ENCODE data around the gene GSTM1. TPM values are rescaled to one million over a fixed set of nuclear protein-coding genes. Genes with fewer than 3 reads are reported as not detected.
"Not testable (repeated sequence)": the region's sequence is repeated elsewhere in the genome, so short reads cannot be mapped to it uniquely, and the experiment has no call there.

Gene GSTM1
- total RNA-seq, 1 experiment from 2014 or later = not detected

DNA sequence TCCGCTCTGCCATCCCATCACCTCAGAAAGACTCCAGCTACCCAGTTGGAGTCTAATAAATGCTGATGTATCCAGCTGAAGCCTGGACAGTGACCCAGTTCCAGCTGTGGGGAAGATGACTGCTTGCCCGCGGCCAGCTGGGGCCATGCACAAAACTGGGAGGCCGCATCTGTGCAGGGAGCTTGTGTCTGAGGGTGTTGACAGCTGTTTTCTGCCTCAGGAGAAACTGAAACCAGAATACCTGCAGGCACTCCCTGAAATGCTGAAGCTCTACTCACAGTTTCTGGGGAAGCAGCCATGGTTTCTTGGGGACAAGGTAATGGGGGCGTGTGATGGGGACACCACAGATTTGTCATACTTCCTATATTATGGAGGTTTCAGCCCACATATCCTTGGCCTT, 16.6 kb upstream of the GSTM1 start:
- Mint-ChIP-seq H3K36me3 (ENCODE audit: insufficient read depth, unreplicated experiment) (no peaks in the 10 kb centered on the region), H3K4me1 (ENCODE audit: insufficient read depth, unreplicated experiment) (no peaks in the 10 kb centered on the region), H3K27me3 (ENCODE audit: insufficient read depth, unreplicated experiment) (no peaks in the 10 kb centered on the region), H3K27ac (ENCODE audit: low read depth, unreplicated experiment) (no peak overlapping the region), H3K4me3 (ENCODE audit: unreplicated experiment) (no peak overlapping the region), H3K9me3 (ENCODE audit: unreplicated experiment) (no peaks in the 10 kb centered on the region)
- no peak for DNase-seq (ENCODE audit: unreplicated experiment)
- CTCF ChIA-PET = interaction anchor here (0.5 to 1.8 kb wide), 7 partner anchors 13 to 180 kb away, joined by 3 to 11 read pairs (median 3); no protein-coding TSS in a partner anchor
- TF ChIP-seq, protein P1, sequence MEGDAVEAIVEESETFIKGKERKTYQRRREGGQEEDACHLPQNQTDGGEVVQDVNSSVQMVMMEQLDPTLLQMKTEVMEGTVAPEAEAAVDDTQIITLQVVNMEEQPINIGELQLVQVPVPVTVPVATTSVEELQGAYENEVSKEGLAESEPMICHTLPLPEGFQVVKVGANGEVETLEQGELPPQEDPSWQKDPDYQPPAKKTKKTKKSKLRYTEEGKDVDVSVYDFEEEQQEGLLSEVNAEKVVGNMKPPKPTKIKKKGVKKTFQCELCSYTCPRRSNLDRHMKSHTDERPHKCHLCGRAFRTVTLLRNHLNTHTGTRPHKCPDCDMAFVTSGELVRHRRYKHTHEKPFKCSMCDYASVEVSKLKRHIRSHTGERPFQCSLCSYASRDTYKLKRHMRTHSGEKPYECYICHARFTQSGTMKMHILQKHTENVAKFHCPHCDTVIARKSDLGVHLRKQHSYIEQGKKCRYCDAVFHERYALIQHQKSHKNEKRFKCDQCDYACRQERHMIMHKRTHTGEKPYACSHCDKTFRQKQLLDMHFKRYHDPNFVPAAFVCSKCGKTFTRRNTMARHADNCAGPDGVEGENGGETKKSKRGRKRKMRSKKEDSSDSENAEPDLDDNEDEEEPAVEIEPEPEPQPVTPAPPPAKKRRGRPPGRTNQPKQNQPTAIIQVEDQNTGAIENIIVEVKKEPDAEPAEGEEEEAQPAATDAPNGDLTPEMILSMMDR (IDR thresholded peaks at IDR 0.05; ENCODE audit: unreplicated experiment) = no peak
- intact Hi-C loops (cut with micrococcal nuclease) = no loop called here
- no TSS peak for BruUV-seq (replicated peaks)
- POLR2A ChIA-PET = interaction anchor here (1.2 kb wide), 1 partner anchor 121 kb away, joined by 3 read pairs; no protein-coding TSS in a partner anchor

DNA sequence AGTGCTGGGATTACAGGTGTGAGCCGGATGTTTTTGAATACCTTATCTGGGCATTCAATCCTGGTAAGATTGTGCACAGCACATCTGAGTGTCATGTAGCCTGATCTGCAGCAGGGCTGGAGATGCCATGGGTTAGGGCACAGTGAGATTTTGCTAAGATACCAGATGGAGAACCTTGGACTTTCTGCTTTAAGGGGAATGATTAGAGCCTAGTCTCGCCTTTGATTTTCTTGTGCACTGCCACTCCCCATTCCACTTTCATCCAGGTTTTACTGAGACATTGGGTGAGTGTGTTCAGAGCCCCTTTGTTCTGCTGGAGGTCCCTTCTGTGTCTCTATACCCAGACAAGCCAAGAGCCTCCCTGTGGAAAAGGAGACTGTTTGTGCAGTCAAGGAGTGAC, 13.8 kb upstream of the GSTM1 start:
- intact Hi-C loops (cut with micrococcal nuclease); H3K27ac Mint-ChIP-seq (ENCODE audit: low read depth, unreplicated experiment); H3K4me1 Mint-ChIP-seq (ENCODE audit: insufficient read depth, unreplicated experiment); H3K9me3 Mint-ChIP-seq (ENCODE audit: unreplicated experiment); POLR2A ChIA-PET; DNase-seq (ENCODE audit: unreplicated experiment); H3K27me3 Mint-ChIP-seq (ENCODE audit: insufficient read depth, unreplicated experiment); BruUV-seq (replicated peaks); H3K36me3 Mint-ChIP-seq (ENCODE audit: insufficient read depth, unreplicated experiment); CTCF ChIA-PET; H3K4me3 Mint-ChIP-seq (ENCODE audit: unreplicated experiment): not testable (repeated sequence)

DNA sequence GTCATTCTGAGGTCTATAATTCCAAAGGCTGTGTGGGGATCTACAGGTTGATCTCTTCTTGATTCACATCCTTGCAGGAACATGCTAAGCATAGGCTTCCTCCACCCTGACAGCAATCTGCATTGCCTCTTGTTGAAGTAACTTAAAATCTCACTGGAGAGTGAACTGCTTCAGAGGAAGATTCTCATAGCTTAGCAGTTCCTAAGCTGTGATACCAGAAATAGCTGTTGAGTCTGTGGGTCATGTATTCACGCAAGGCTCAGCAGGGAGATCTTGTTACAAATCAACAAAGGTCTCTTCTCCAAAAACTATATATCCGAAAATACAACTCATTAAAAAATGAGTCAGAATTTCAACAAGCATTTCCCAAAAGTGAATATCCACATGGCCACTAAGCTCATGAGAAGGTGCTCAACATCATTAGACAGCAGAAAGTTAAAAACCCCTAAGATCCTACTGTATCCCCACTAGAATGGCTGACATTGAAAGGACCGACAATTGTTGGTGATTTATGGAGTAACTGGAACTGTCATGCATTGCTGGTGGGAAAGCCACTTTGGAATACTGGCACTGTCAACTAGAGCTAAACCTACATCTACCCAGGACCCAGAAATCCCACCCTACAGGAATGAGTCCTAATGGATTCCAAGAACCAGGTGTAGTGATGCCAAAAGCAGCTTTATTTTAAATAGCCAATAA, 10.8 kb upstream of the GSTM1 start:
- H3K36me3 Mint-ChIP-seq (ENCODE audit: insufficient read depth, unreplicated experiment); POLR2A ChIA-PET; DNase-seq (ENCODE audit: unreplicated experiment); H3K27me3 Mint-ChIP-seq (ENCODE audit: insufficient read depth, unreplicated experiment); BruUV-seq (replicated peaks); intact Hi-C loops (cut with micrococcal nuclease); H3K9me3 Mint-ChIP-seq (ENCODE audit: unreplicated experiment); H3K4me1 Mint-ChIP-seq (ENCODE audit: insufficient read depth, unreplicated experiment); CTCF ChIA-PET; H3K27ac Mint-ChIP-seq (ENCODE audit: low read depth, unreplicated experiment); H3K4me3 Mint-ChIP-seq (ENCODE audit: unreplicated experiment): not testable (repeated sequence)

DNA sequence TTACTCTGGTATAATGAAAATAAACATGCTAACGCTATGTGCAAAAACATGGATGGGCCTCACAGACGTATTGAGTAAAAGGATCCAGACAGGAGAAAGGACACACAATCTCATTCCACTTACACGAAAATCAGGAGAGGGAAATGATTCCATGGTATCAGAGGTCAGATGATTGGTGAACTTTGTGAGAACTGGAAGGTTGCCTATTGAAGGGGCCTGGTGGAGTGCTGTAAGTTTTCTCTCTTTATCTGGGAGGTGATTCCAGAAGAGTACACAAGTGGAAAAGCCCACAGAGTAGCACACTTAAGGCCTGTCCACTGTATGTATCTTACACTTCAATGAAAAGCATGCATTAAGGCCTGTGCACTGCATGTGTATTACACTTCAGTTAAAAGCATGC, 10.2 kb upstream of the GSTM1 start:
- POLR2A ChIA-PET = no interaction called here
- CTCF ChIA-PET = interaction anchor here (0.6 kb wide), 1 partner anchor 251 kb away, joined by 4 read pairs; no protein-coding TSS in a partner anchor
- Mint-ChIP-seq H3K27ac (ENCODE audit: low read depth, unreplicated experiment) (no peak overlapping the region), H3K36me3 (ENCODE audit: insufficient read depth, unreplicated experiment) (no peaks in the 10 kb centered on the region), H3K4me3 (ENCODE audit: unreplicated experiment) (no peak overlapping the region), H3K27me3 (ENCODE audit: insufficient read depth, unreplicated experiment) (no peaks in the 10 kb centered on the region), H3K4me1 (ENCODE audit: insufficient read depth, unreplicated experiment) (no peaks in the 10 kb centered on the region), H3K9me3 (ENCODE audit: unreplicated experiment) (no peaks in the 10 kb centered on the region)
- no peak for DNase-seq (ENCODE audit: unreplicated experiment)
- TF ChIP-seq, protein P1 (IDR thresholded peaks at IDR 0.05; ENCODE audit: unreplicated experiment) = no peak
- intact Hi-C loops (cut with micrococcal nuclease) = no loop called here
- no TSS peak for BruUV-seq (replicated peaks)

DNA sequence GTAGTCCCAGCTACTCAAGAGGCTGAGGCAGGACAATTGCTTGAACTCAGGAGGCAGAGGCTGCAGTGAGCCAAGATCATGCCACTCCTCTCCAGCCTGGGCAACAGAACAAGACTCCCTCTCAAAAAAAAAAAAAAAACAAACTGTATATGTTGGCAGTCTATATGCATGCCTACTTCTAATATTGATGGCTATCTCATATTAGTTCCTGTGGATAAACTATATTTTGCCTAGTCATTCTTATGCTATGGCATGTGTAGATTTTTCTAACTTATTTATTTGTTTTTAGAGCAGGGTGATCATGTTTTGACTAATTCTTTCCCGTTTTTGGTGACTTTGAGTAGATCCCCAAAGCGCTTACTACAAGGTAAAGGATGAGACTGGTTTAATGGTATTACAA, 9.0 kb upstream of the GSTM1 start:
- CTCF ChIA-PET; H3K9me3 Mint-ChIP-seq (ENCODE audit: unreplicated experiment); DNase-seq (ENCODE audit: unreplicated experiment); H3K4me3 Mint-ChIP-seq (ENCODE audit: unreplicated experiment); H3K36me3 Mint-ChIP-seq (ENCODE audit: insufficient read depth, unreplicated experiment); H3K4me1 Mint-ChIP-seq (ENCODE audit: insufficient read depth, unreplicated experiment); H3K27me3 Mint-ChIP-seq (ENCODE audit: insufficient read depth, unreplicated experiment); BruUV-seq (replicated peaks); H3K27ac Mint-ChIP-seq (ENCODE audit: low read depth, unreplicated experiment); intact Hi-C loops (cut with micrococcal nuclease): not testable (repeated sequence)
- POLR2A ChIA-PET = interaction anchor here (1.0 kb wide), 1 partner anchor 40 kb away, joined by 3 read pairs; no protein-coding TSS in a partner anchor

DNA sequence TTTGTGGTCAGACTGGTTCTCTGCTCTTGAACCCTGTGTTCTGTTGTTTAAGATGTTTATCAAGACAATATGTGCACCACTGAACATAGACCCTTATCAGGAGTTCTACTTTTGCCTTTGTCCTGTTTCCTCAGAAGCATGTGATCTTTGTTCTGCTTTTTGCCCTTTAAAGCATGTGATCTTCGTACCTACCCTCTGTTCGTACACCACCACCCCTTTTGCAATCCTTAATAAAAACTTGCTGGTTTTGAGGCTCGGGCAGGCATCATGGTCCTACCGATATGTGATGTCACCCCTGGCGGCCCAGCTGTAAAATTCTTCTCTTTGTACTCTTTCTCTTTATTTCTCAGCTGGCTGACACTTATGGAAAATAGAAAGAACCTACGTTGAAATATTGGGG, 2.8 kb upstream of the GSTM1 start:
- H3K27ac Mint-ChIP-seq (ENCODE audit: low read depth, unreplicated experiment); BruUV-seq (replicated peaks); H3K36me3 Mint-ChIP-seq (ENCODE audit: insufficient read depth, unreplicated experiment); H3K27me3 Mint-ChIP-seq (ENCODE audit: insufficient read depth, unreplicated experiment); intact Hi-C loops (cut with micrococcal nuclease); H3K9me3 Mint-ChIP-seq (ENCODE audit: unreplicated experiment); CTCF ChIA-PET; H3K4me1 Mint-ChIP-seq (ENCODE audit: insufficient read depth, unreplicated experiment); DNase-seq (ENCODE audit: unreplicated experiment); POLR2A ChIA-PET; H3K4me3 Mint-ChIP-seq (ENCODE audit: unreplicated experiment): not testable (repeated sequence)

DNA sequence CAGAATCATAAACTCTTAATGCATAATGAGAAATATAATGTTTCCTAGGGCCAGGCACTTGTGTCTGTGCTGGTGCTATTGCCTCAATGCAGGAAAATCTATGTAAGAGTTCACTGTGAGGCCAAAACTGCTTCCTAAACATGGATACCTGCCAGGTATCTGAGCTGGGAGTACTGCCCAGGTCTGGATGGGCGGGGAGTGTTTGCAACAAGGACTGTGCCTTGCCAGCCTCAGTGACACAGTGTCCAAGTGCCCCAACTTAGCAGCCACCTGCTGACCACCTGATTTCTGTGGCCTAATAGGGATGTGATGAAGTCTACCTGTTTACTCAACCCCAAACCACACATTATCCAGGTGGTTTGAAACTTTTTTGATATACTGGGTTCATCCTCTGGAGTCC, 2.2 kb upstream of the GSTM1 start:
- POLR2A ChIA-PET; H3K9me3 Mint-ChIP-seq (ENCODE audit: unreplicated experiment); intact Hi-C loops (cut with micrococcal nuclease); BruUV-seq (replicated peaks); CTCF ChIA-PET; H3K27me3 Mint-ChIP-seq (ENCODE audit: insufficient read depth, unreplicated experiment); H3K36me3 Mint-ChIP-seq (ENCODE audit: insufficient read depth, unreplicated experiment); H3K4me1 Mint-ChIP-seq (ENCODE audit: insufficient read depth, unreplicated experiment); DNase-seq (ENCODE audit: unreplicated experiment); H3K4me3 Mint-ChIP-seq (ENCODE audit: unreplicated experiment); H3K27ac Mint-ChIP-seq (ENCODE audit: low read depth, unreplicated experiment): not testable (repeated sequence)

DNA sequence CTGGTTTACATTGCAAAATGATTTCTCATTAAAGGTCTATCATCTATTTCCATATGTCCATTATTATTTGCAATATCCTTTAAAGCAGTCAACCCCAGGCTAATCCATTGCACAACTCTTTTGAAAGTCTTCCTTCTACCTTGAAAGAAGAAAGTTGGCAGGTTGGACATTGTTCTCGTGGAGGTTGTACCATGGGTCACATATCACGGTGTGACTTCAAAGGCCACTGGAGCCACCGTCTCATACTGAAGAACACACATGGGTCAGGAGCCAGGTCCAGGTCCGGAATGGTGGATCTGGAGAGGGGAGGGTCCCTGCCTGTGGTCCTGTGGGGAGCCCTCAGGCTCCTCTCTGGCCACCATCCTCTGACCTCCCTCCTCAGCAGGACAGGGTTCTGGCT, 1.7 kb upstream of the GSTM1 start:
- POLR2A ChIA-PET; H3K9me3 Mint-ChIP-seq (ENCODE audit: unreplicated experiment); H3K27ac Mint-ChIP-seq (ENCODE audit: low read depth, unreplicated experiment); H3K36me3 Mint-ChIP-seq (ENCODE audit: insufficient read depth, unreplicated experiment); CTCF ChIA-PET; DNase-seq (ENCODE audit: unreplicated experiment); H3K27me3 Mint-ChIP-seq (ENCODE audit: insufficient read depth, unreplicated experiment); intact Hi-C loops (cut with micrococcal nuclease); H3K4me1 Mint-ChIP-seq (ENCODE audit: insufficient read depth, unreplicated experiment); H3K4me3 Mint-ChIP-seq (ENCODE audit: unreplicated experiment); BruUV-seq (replicated peaks): not testable (repeated sequence)
